CD1c-positive myeloid dendritic cell (primary cell): ENCODE results near the gene UBE2C.

Experiments used
- DNase-seq: peaks from one replicate; pipeline ENCODE4 v3.0.0-alpha.2; 2016; ENCODE audit errors: extremely low spot score

The UBE2C gene

GRCh38 chr20:45833030-45833882, 20.8 kb downstream of the UBE2C start, which contains the start of gene SNX21:
Gene SNX21, plus strand, starts transcription at chr20:45833799. Its CDS starts 121 bp downstream, at chr20:45833920.
- peak; percentile 84 for DNase-seq

GRCh38 chr20:45833883-45834796, 21.7 kb downstream of the UBE2C start:
- DNase-seq: no peak

- DNase-seq: no peak
Observed at GRCh38 chr20:45834797-45835161, 22.3 kb downstream of the UBE2C start.

GRCh38 chr20:45835329-45835765, 22.9 kb downstream of the UBE2C start:
- peak; percentile 67 for DNase-seq

GRCh38 chr20:45835825-45836224, 23.4 kb downstream of the UBE2C start:
- no peak for DNase-seq

GRCh38 chr20:45836841-45837240, 24.4 kb downstream of the UBE2C start:
- no peak for DNase-seq

- no peak for DNase-seq
Observed at GRCh38 chr20:45840700-45841198, 28.3 kb downstream of the UBE2C start.

GRCh38 chr20:45841407-45842129, 29.1 kb downstream of the UBE2C start:
- DNase-seq: no peak

GRCh38 chr20:45842169-45842812, 29.8 kb downstream of the UBE2C start:
- peak; percentile 48 for DNase-seq

- DNase-seq: no peak
Observed at GRCh38 chr20:45843506-45843905, 31.1 kb downstream of the UBE2C start.

GRCh38 chr20:45845452-45845851, 33.0 kb downstream of the UBE2C start:
- DNase-seq: no peak

- no peak for DNase-seq
Observed at GRCh38 chr20:45848421-45848820, 36.0 kb downstream of the UBE2C start.

GRCh38 chr20:45848969-45849582, 36.6 kb downstream of the UBE2C start:
- no peak for DNase-seq

- no peak for DNase-seq
Observed at GRCh38 chr20:45850238-45850637, 37.8 kb downstream of the UBE2C start.

- no peak for DNase-seq
Observed at GRCh38 chr20:45850926-45851325, 38.5 kb downstream of the UBE2C start.

GRCh38 chr20:45851501-45851900, 39.1 kb downstream of the UBE2C start:
- DNase-seq: no peak

- DNase-seq: no peak
Observed at GRCh38 chr20:45852326-45852725, 39.9 kb downstream of the UBE2C start.

- DNase-seq: no peak
Observed at GRCh38 chr20:45853484-45853883, 41.0 kb downstream of the UBE2C start.

- DNase-seq: peak; percentile 100
Observed at GRCh38 chr20:45857114-45857881, 44.9 kb downstream of the UBE2C start, which contains the start of the genes ACOT8 and ZSWIM3. Gene ACOT8, minus strand, starts transcription at chr20:45857392. Its CDS starts 77 bp downstream, at chr20:45857315. Gene ZSWIM3, plus strand, starts transcription at chr20:45857614. Its CDS starts 212 bp downstream, at chr20:45857826.

GRCh38 chr20:45857882-45858216, 45.4 kb downstream of the UBE2C start:
- DNase-seq: no peak
